GM12891 (cell line): Measurements from ENCODE around the gene HNF4A. TPM values are rescaled to one million over a fixed set of nuclear protein-coding genes. Genes with fewer than 3 reads are reported as not detected.
"Not testable (repeated sequence)": the region's sequence is repeated elsewhere in the genome, so short reads cannot be mapped to it uniquely, and the experiment has no call there.

Experiments
- DNase-seq: peaks from one replicate; pipeline ENCODE4 v3.0.0; 2011; ENCODE audit warnings: low spot score; ENCODE audit not compliant: insufficient read length
- FAIRE-seq: peaks from 2 replicates; lab custom pipeline; 2011; peaks lifted over from hg19 to GRCh38; lab: Jason Lieb, UNC
- PAX5 ChIP-seq: IDR thresholded peaks from 2 replicates; pipeline ENCODE4 v1.6.1; 2011; ENCODE audit warnings: low read length, moderate library complexity, mild to moderate bottlenecking; ENCODE audit not compliant: insufficient read depth, severe bottlenecking
- POLR2A ChIP-seq: IDR thresholded peaks from 2 replicates; pipeline ENCODE4 v1.6.1; 2011; ENCODE audit warnings: low read depth, low read length, control low read depth
- POLR2AphosphoS5 ChIP-seq: IDR thresholded peaks from 2 replicates; pipeline ENCODE4 v1.6.1; 2011; ENCODE audit warnings: low read depth, low read length, control low read depth
- POU2F2 ChIP-seq: IDR thresholded peaks from 2 replicates; pipeline ENCODE4 v1.6.1; 2011; ENCODE audit warnings: low read depth, mild to moderate bottlenecking, control low read depth, low read length, moderate library complexity
- SPI1 ChIP-seq: IDR thresholded peaks from 2 replicates; pipeline ENCODE4 v1.6.1; 2011; ENCODE audit warnings: low read depth, low read length, control low read depth
- TAF1 ChIP-seq: IDR thresholded peaks from 2 replicates; pipeline ENCODE4 v1.6.1; 2011; ENCODE audit warnings: low read depth, low read length, control low read depth
- polyA plus RNA-seq: library from polyadenylated mRNA; unstranded; fragments of >200 nt; gene quantifications from one replicate; pipeline ENCODE4 v1.2.1, GENCODE V29; 2012; ENCODE audit warnings: low read depth, missing spikeins, inconsistent platforms; ENCODE audit not compliant: missing spikeins

Gene HNF4A
- not detected for polyA plus RNA-seq

DNA sequence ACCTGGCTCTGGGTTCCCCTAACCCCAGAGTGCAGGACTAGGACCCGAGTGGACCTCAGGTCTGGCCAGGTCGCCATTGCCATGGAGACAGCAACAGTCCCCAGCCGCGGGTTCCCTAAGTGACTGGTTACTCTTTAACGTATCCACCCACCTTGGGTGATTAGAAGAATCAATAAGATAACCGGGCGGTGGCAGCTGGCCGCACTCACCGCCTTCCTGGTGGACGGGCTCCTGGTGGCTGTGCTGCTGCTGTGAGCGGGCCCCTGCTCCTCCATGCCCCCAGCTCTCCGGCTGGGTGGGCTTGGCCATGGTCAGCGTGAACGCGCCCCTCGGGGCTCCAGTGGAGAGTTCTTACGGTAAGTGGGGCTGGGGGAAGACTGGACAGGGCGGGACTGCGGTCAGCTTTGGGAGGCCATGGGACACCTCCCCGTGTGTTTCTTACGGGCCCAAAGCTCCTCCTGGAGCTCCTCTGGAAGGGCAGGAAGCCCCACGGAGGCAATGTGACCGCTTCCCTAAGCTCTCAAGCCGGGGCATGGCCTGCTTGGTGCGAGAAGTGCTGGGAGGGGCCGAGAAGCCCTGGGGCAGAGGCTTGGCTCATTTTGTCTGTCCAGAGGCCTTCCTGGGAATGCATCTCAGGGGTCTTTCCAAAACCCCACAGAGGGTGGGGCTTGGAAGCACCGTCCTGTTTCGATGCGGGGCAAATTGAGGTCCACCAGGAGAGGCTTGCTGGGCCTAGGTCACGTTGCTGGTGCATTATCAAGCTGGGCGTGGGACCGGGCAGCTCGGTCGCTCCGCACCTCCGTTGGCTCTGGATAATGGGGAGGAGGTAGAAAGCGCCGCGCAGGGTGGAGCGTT is at the start of gene HNF4A:
TSS of gene HNF4A (plus strand) at position 202 of the 855 bp plus-strand sequence. CDS start at position 308, 106 bp downstream.
- no peak for FAIRE-seq
- no peak for DNase-seq
- TF ChIP-seq PAX5 (no peak), SPI1 (no peak), POLR2A (no peak), POLR2AphosphoS5 (no peak), TAF1 (no peak), POU2F2 (no peak)

DNA sequence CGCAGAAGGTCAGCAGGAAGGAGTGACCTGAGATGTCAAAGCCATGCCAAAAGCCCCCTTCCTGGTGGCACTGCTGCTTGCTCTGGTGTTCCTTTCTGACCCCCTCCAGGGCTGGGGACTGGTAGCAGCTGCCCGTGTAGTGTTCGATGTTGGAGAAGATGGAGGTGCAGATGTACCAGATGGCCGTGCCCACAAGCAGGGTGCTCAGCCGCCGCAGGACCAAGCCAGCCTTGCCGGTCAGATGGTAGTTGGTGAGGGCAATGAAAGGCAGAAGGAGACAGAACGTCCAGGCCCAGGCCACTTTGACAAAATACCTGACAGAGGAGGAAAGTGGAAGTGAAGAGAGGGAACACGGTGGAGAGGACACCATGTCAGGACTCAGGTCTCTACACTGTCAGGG is 48.6 kb upstream of the HNF4A start:
- DNase-seq (no peak), FAIRE-seq (no peak)
- TF ChIP-seq POU2F2 = no peak
- TF ChIP-seq TAF1 = no peak

- TF ChIP-seq PAX5 (no peak), POU2F2 (no peak), POLR2A (no peak), TAF1 (no peak), POLR2AphosphoS5 (no peak), SPI1 (no peak)
- DNase-seq (peak; percentile 23), FAIRE-seq (no peak)
Measured at GRCh38 chr20:44309763-44310663, 45.5 kb upstream of the HNF4A start.

- FAIRE-seq (peak; percentile 95), DNase-seq (peak; percentile 99)
- TF ChIP-seq PAX5 = peak; percentile 87
- no peak for TF ChIP-seq POLR2AphosphoS5
- TF ChIP-seq POU2F2 = no peak
Measured at GRCh38 chr20:44310664-44311639, 44.5 kb upstream of the HNF4A start, which contains the start of gene FITM2. Gene FITM2 (minus strand): TSS chr20:44311202. CDS start chr20:44311148, 54 bp downstream.

GRCh38 chr20:44314870-44315269 is 40.6 kb upstream of the HNF4A start:
- no peak for TF ChIP-seq TAF1
- DNase-seq (no peak), FAIRE-seq (no peak)

GRCh38 chr20:44319839-44320422 is 35.6 kb upstream of the HNF4A start:
- TF ChIP-seq SPI1 (no peak), POLR2A (no peak), PAX5 (no peak), TAF1 (no peak), POLR2AphosphoS5 (no peak)
- no peak for DNase-seq
- FAIRE-seq = no peak

GRCh38 chr20:44324343-44324742 is 31.2 kb upstream of the HNF4A start:
- FAIRE-seq (no peak), DNase-seq (no peak)
- no peak for TF ChIP-seq PAX5
- TF ChIP-seq POU2F2 = no peak
- no peak for TF ChIP-seq POLR2AphosphoS5
- no peak for TF ChIP-seq TAF1
- TF ChIP-seq SPI1 = no peak
- TF ChIP-seq POLR2A = no peak

DNA sequence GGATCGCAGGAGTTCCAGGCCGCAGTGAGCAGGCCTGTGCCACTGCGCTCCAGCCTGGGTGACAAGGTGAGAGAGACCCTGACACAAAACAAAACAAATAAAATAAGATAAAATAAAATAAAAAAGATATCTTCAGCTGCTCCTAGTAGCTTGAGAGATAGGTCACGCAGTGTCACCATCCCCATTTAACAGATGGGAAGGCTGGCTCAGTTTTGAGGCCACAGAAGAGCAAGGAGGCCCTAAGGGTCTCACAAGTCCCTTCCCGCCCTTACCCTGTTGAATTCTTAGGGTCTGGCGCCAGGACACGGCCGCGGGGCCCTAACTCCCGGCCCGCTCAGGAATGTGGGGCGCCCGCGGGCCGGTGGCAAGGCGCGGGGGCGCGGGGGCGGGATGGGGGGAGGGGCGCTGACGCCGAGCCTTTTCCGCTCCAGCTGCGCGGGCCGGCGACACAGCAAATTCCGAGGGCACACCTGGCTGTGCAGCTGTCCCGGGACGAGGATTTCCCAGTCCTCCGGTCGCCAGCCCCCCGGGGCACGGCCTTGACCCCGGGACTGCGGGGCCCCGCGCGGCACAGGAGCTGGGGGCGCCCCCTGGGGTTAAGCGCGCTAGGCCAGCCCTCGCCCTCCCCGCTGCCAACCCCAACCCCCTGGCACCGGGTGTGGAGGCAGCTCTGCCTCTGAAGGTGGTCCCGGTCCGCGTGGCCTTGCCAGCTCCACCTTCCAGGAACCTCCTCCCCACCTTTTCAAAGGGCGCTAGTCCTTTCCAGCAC is 28.9 kb upstream of the HNF4A start:
- FAIRE-seq (no peak), DNase-seq (no peak)

DNA sequence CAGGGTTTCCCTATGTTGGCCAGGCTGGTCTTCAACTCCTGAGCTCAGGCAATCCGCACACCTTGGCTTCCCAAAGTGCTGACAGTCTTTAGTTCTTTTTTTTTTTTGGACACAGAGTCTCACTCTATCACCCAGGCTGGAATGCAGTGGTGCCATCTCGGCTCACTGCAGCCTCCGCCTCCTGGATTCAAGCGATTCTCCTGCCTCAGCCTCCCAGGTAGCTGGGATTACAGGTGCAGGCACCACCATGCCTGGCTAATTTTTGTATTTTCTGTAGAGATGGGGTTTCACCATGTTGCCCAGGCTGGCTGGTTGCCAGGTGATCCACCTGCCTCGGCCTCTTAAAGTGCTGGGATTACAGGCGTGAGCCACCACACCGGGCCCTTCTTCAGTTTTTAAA is 27.8 kb upstream of the HNF4A start:
- not testable (repeated sequence) for FAIRE-seq

More for the DNA sequence above, 28.9 kb upstream of the HNF4A start:
- TF ChIP-seq PAX5 (no peak), POLR2AphosphoS5 (no peak), POLR2A (no peak)

More for the DNA sequence above, 27.8 kb upstream of the HNF4A start:
- DNase-seq = not testable (repeated sequence)
